IMR-90 (cell line): ENCODE data around the gene CASTOR2. TPM values are rescaled to one million over a fixed set of nuclear protein-coding genes. Genes with fewer than 3 reads are reported as not detected.

Experiments used
- ATAC-seq: fragments of 200-7000 bp; cut with Tn5 transposase; 2 replicates; pipeline ENCODE4 v1.9.1; 2020; ENCODE audit warnings: low read depth, mild to moderate bottlenecking, moderate library complexity
- BruUV-seq: library from RNA; stranded (reverse); fragments of 400-500 nt; replicated peaks from 2 replicates; lab custom pipeline; 2021; lab: Mats Ljungman, UMichigan
- CTCF ChIA-PET: fragments of 300-600 bp; formaldehyde crosslinking; extraction: SDS; loops from one replicate; lab custom pipeline; 2021; ENCODE audit warnings: antibody characterized with exemption; lab: Yijun Ruan, JAX
- POLR2A ChIA-PET: fragments of 300-600 bp; sonication (Branson Sonifier 250); formaldehyde crosslinking; loops from one replicate; lab custom pipeline; 2022; ENCODE audit warnings: antibody characterized with exemption; ENCODE audit not compliant: unreplicated experiment; lab: Charles Lee
- DNase-seq: peaks from one replicate; pipeline ENCODE4 v3.0.0; 2013
- H2AFZ ChIP-seq: replicated peaks from 2 replicates; pipeline ENCODE3; 2013; ENCODE audit warnings: low read length, mild to moderate bottlenecking; ENCODE audit not compliant: poor library complexity
- H2AK5ac ChIP-seq: 2 replicates; pipeline ENCODE4 v1.6.1; 2013; ENCODE audit warnings: low read depth, low read length, inconsistent platforms
- H2AK9ac ChIP-seq: replicated peaks from 2 replicates; pipeline ENCODE3; 2013; ENCODE audit warnings: mild to moderate bottlenecking, low read depth, low read length, moderate library complexity; ENCODE audit not compliant: poor library complexity
- H2BK120ac ChIP-seq: 2 replicates; pipeline ENCODE4 v1.6.1; 2013; ENCODE audit warnings: low read depth, low read length, inconsistent platforms
- H2BK15ac ChIP-seq: 3 replicates; pipeline ENCODE4 v1.6.1; 2013; ENCODE audit warnings: low read depth, low read length, inconsistent platforms
- H2BK20ac ChIP-seq: 2 replicates; pipeline ENCODE4 v1.6.1; 2013; ENCODE audit warnings: low read depth, mild to moderate bottlenecking, inconsistent platforms, low read length, moderate library complexity
- H2BK5ac ChIP-seq: 2 replicates; pipeline ENCODE4 v1.6.1; 2013; ENCODE audit warnings: mild to moderate bottlenecking, low read depth, low read length, inconsistent platforms; ENCODE audit not compliant: poor library complexity, severe bottlenecking
- H3K14ac ChIP-seq: replicated peaks from 2 replicates; pipeline ENCODE4 v1.6.1; 2013; ENCODE audit warnings: low read depth, low read length, inconsistent platforms
- H3K18ac ChIP-seq: 2 replicates; pipeline ENCODE4 v1.6.1; 2013; ENCODE audit warnings: low read depth, low read length, control low read depth
- H3K23ac ChIP-seq: 2 replicates; pipeline ENCODE4 v1.6.1; 2013; ENCODE audit warnings: low read depth, low read length, inconsistent platforms
- H3K27ac ChIP-seq: 2 replicates; pipeline ENCODE4 v1.5.1; 2013; ENCODE audit warnings: mild to moderate bottlenecking, control low read depth, low read length; ENCODE audit not compliant: insufficient read depth
- H3K27me3 ChIP-seq: 2 replicates; pipeline ENCODE4 v1.6.1; 2013; ENCODE audit warnings: low read length; ENCODE audit not compliant: control insufficient read depth, insufficient read depth
- H3K36me3 ChIP-seq: 2 replicates; pipeline ENCODE4 v1.6.1; 2013; ENCODE audit warnings: low read length, mixed read lengths; ENCODE audit not compliant: control insufficient read depth, insufficient read depth
- H3K4ac ChIP-seq: 2 replicates; pipeline ENCODE4 v1.6.1; 2013; ENCODE audit warnings: low read depth, low read length, inconsistent platforms
- H3K4me1 ChIP-seq: 2 replicates; pipeline ENCODE4 v1.6.1; 2013; ENCODE audit warnings: low read length, mixed read lengths; ENCODE audit not compliant: control insufficient read depth, insufficient read depth
- H3K4me2 ChIP-seq: 2 replicates; pipeline ENCODE4 v1.6.1; 2013; ENCODE audit warnings: low read depth, mild to moderate bottlenecking, control low read depth, low read length, moderate library complexity
- H3K4me3 ChIP-seq: 2 replicates; pipeline ENCODE4 v1.5.1; 2013; ENCODE audit warnings: low read depth, mild to moderate bottlenecking, control low read depth, low read length, moderate library complexity; ENCODE audit not compliant: insufficient read depth
- H3K56ac ChIP-seq: 2 replicates; pipeline ENCODE4 v1.6.1; 2013; ENCODE audit warnings: low read length, inconsistent platforms; ENCODE audit not compliant: insufficient read depth; ENCODE audit errors: extremely low read depth
- H3K79me1 ChIP-seq, 2 experiments: 2 replicates each; pipeline ENCODE4 v1.6.1; 2013; ENCODE audit warnings: low read length in 2 of 2, inconsistent platforms in 1 of 2, low read depth in 1 of 2
- H3K9ac ChIP-seq: 2 replicates; pipeline ENCODE4 v1.6.1; 2013; ENCODE audit warnings: low read depth, low read length, control low read depth
- H3K9me1 ChIP-seq: 2 replicates; pipeline ENCODE4 v1.6.1; 2013; ENCODE audit warnings: low read length, inconsistent platforms; ENCODE audit not compliant: insufficient read depth
- H3K9me3 ChIP-seq: 2 replicates; pipeline ENCODE4 v1.6.1; 2013; ENCODE audit warnings: low read length; ENCODE audit not compliant: control insufficient read depth, insufficient read depth
- H4K20me1 ChIP-seq: 2 replicates; pipeline ENCODE4 v1.6.1; 2013; ENCODE audit warnings: low read length, inconsistent platforms; ENCODE audit not compliant: insufficient read depth
- H4K5ac ChIP-seq: 2 replicates; pipeline ENCODE4 v1.6.1; 2013; ENCODE audit warnings: mild to moderate bottlenecking, low read depth, low read length, control low read depth
- H4K8ac ChIP-seq, 2 experiments: 2 replicates each; pipeline ENCODE4 v1.6.1; 2013; ENCODE audit warnings: low read depth in 2 of 2, low read length in 2 of 2, control low read depth in 1 of 2, inconsistent platforms in 1 of 2
- H4K91ac ChIP-seq: 2 replicates; pipeline ENCODE4 v1.6.1; 2013; ENCODE audit warnings: low read depth, low read length, inconsistent platforms; ENCODE audit not compliant: insufficient read depth
- BHLHE40 ChIP-seq: fragments of 150-350 bp; IDR thresholded peaks from 2 replicates; pipeline ENCODE4 v1.6.1; 2016; ENCODE audit warnings: mild to moderate bottlenecking, low read depth, low read length
- CEBPB ChIP-seq: IDR thresholded peaks from 2 replicates; pipeline ENCODE4 v1.6.1; 2012; ENCODE audit warnings: low read depth, low read length, improper control_type of control experiment
- CHD1 ChIP-seq: IDR thresholded peaks from 2 replicates; pipeline ENCODE4 v1.6.1; 2012; ENCODE audit warnings: low read depth, low read length, improper control_type of control experiment
- FOS ChIP-seq: fragments of 150-350 bp; IDR thresholded peaks from 2 replicates; pipeline ENCODE4 v1.6.1; 2016; ENCODE audit warnings: low read depth, low read length
- MAZ ChIP-seq: IDR thresholded peaks from 2 replicates; pipeline ENCODE4 v1.6.1; 2012; ENCODE audit warnings: low read depth, mild to moderate bottlenecking, low read length, improper control_type of control experiment, moderate library complexity, borderline replicate concordance
- MXI1 ChIP-seq: IDR thresholded peaks from 2 replicates; pipeline ENCODE4 v1.6.1; 2012; ENCODE audit warnings: low read depth, mild to moderate bottlenecking, low read length, moderate library complexity, borderline replicate concordance
- NFE2L2 ChIP-seq: fragments of 150-350 bp; IDR thresholded peaks from 2 replicates; pipeline ENCODE4 v1.6.1; 2016; ENCODE audit warnings: low read depth, mild to moderate bottlenecking, low read length
- POLR2A ChIP-seq: IDR thresholded peaks from 2 replicates; pipeline ENCODE4 v1.6.1; 2012; ENCODE audit warnings: mild to moderate bottlenecking, low read depth, low read length
- RAD21 ChIP-seq: IDR thresholded peaks from 2 replicates; pipeline ENCODE4 v1.6.1; 2012; ENCODE audit warnings: low read length, improper control_type of control experiment
- RCOR1 ChIP-seq: IDR thresholded peaks from 2 replicates; pipeline ENCODE4 v1.6.1; 2012; ENCODE audit warnings: mild to moderate bottlenecking, low read length, improper control_type of control experiment; ENCODE audit not compliant: insufficient replicate concordance
- RFX5 ChIP-seq: IDR thresholded peaks from 2 replicates; pipeline ENCODE4 v1.8.0; 2012; ENCODE audit warnings: low read depth, mild to moderate bottlenecking, low read length, moderate library complexity
- SMC3 ChIP-seq: fragments of 150-350 bp; IDR thresholded peaks from 2 replicates; pipeline ENCODE4 v1.6.1; 2016; ENCODE audit warnings: low read depth, mild to moderate bottlenecking, antibody characterized with exemption, low read length, moderate library complexity
- WGBS, 2 experiments: methylation state at CpG; one replicate each; pipeline versions ENCODE4 v1.1.5 to v1.1.7; 2013; ENCODE audit warnings: missing lambda C conversion rate in 2 of 2; ENCODE audit not compliant: insufficient read length in 1 of 2; ENCODE audit errors: extremely low coverage in 2 of 2; 5-methylcytosine and 5-hydroxymethylcytosine counted together
- dilution Hi-C: fragments of 300-500 bp; cut with HindIII; formaldehyde crosslinking; loops from one replicate; pipeline ENCODE4 v1.14.3; 2018; ENCODE audit warnings: low sequenced_read_pairs; ENCODE audit not compliant: unreplicated experiment
- in situ Hi-C: fragments of 300-500 bp; cut with MboI; formaldehyde crosslinking; loops from 3 replicates; pipeline ENCODE4 v1.14.3; 2019; ENCODE audit warnings: low sequenced_read_pairs, inconsistent platforms, mixed read lengths
- intact Hi-C: fragments of 100-400 bp; cut with micrococcal nuclease; formaldehyde crosslinking; loops from 2 replicates; pipeline ENCODE4 v1.10.0; 2022
- polyA plus RNA-seq, 3 experiments: library from polyadenylated mRNA; depleted of rRNA; stranded (reverse); fragments of >200 nt; gene quantifications; 2 replicates each; pipeline ENCODE4 v1.2.3, GENCODE V29; 2012; ENCODE audit warnings: low replicate concordance in 1 of 3
- total RNA-seq: library from RNA; depleted of rRNA; stranded (reverse); fragments of >200 nt; gene quantifications from 2 replicates; pipeline ENCODE4 v1.2.3, GENCODE V29; 2012
- TF ChIP-seq, protein P1 (sequence below): conservative IDR thresholded peaks from 2 replicates; pipeline ENCODE4 v1.5.1; 2012; ENCODE audit warnings: mild to moderate bottlenecking, low read depth, low read length, improper control_type of control experiment
- TF ChIP-seq, protein P2 (sequence below): fragments of 150-350 bp; IDR thresholded peaks from 2 replicates; pipeline ENCODE4 v1.6.1; 2017; ENCODE audit warnings: mild to moderate bottlenecking, antibody characterized with exemption, low read length, low read depth
- TF ChIP-seq, protein P3 (sequence below): fragments of 150-350 bp; IDR thresholded peaks from 2 replicates; pipeline ENCODE4 v1.6.1; 2016; ENCODE audit warnings: low read depth, mild to moderate bottlenecking, low read length, moderate library complexity, borderline replicate concordance

The CASTOR2 gene
- total and polyA plus RNA-seq, 2 of the 4 experiments (the other 2 are of a cell fraction), result 5.2 to 8.0 TPM

DNA sequence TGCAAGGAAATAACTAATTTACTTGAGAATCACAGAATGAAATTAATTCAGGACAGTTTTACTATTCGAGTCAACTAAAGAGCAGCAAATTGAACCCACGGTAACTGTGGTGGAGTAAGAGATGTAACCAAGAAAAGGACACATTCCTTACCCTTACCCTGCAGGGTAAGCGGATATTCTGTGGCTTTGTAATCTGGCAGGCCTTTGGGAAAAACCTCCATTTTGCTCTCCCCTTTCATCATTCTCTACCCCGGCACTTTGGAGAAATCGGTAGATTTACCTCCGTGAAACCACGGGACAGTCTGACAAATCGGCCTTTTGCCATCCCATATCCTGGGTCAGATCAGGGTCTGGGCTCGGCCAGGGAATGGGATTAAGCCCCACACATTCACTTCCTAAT is 90.7 kb downstream of the CASTOR2 start:
- H4K8ac ChIP-seq, result peak overlapping the region in 1 of 2 experiments; percentile 43; a peak in 2 of 4 replicates
- dilution Hi-C loops (no loop called here), intact Hi-C loops (no loop called here), in situ Hi-C loops (no loop called here)
- no peak overlapping the region; the same call in 1 of the 2 replicates for H3K23ac ChIP-seq
- ChIA-PET POLR2A (no interaction called here), CTCF (no interaction called here)
- H3K56ac ChIP-seq, result 0 out of 2 replicates have a peak overlapping the region, but pooled peaks have one; percentile 7
- TF ChIP-seq CEBPB, result no peak
- no peak for TF ChIP-seq FOS
- TF ChIP-seq POLR2A, result no peak
- no peak for TF ChIP-seq MAZ
- no peak for TF ChIP-seq CHD1
- TF ChIP-seq, protein P1, sequence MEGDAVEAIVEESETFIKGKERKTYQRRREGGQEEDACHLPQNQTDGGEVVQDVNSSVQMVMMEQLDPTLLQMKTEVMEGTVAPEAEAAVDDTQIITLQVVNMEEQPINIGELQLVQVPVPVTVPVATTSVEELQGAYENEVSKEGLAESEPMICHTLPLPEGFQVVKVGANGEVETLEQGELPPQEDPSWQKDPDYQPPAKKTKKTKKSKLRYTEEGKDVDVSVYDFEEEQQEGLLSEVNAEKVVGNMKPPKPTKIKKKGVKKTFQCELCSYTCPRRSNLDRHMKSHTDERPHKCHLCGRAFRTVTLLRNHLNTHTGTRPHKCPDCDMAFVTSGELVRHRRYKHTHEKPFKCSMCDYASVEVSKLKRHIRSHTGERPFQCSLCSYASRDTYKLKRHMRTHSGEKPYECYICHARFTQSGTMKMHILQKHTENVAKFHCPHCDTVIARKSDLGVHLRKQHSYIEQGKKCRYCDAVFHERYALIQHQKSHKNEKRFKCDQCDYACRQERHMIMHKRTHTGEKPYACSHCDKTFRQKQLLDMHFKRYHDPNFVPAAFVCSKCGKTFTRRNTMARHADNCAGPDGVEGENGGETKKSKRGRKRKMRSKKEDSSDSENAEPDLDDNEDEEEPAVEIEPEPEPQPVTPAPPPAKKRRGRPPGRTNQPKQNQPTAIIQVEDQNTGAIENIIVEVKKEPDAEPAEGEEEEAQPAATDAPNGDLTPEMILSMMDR, result no peak
- no peak for TF ChIP-seq SMC3
- no peak for TF ChIP-seq RFX5
- TF ChIP-seq, protein P2, sequence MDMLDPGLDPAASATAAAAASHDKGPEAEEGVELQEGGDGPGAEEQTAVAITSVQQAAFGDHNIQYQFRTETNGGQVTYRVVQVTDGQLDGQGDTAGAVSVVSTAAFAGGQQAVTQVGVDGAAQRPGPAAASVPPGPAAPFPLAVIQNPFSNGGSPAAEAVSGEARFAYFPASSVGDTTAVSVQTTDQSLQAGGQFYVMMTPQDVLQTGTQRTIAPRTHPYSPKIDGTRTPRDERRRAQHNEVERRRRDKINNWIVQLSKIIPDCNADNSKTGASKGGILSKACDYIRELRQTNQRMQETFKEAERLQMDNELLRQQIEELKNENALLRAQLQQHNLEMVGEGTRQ, result no peak
- TF ChIP-seq RCOR1, result no peak
- TF ChIP-seq MXI1, result no peak
- TF ChIP-seq, protein P3, sequence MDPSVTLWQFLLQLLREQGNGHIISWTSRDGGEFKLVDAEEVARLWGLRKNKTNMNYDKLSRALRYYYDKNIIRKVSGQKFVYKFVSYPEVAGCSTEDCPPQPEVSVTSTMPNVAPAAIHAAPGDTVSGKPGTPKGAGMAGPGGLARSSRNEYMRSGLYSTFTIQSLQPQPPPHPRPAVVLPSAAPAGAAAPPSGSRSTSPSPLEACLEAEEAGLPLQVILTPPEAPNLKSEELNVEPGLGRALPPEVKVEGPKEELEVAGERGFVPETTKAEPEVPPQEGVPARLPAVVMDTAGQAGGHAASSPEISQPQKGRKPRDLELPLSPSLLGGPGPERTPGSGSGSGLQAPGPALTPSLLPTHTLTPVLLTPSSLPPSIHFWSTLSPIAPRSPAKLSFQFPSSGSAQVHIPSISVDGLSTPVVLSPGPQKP, result no peak
- no peak for TF ChIP-seq NFE2L2
- no peak for TF ChIP-seq RAD21
- no peak for TF ChIP-seq BHLHE40
- 96% methylated on average over 4 of the region's 9 CpGs; no CpG with 5 or more reads in 1 of the 2 experiments for WGBS, 2 experiments
- peaks cover 24% of the 10 kb centered on the region for H3K4me1 ChIP-seq
- peak overlapping the region; percentile 62; the same call in 2 of the 3 replicates for H2BK15ac ChIP-seq
- ATAC-seq, result no peak
- peak overlapping the region; percentile 71 for H3K4ac ChIP-seq
- H4K20me1 ChIP-seq, result peaks cover 9% of the 10 kb centered on the region
- H3K4me3 ChIP-seq, result no peak overlapping the region
- no peak overlapping the region for H3K9ac ChIP-seq
- H2BK5ac ChIP-seq, result peak overlapping the region; percentile 74
- H2AK5ac ChIP-seq, result peak overlapping the region; percentile 74; the same call in 1 of the 2 replicates
- no TSS peak for BruUV-seq
- H4K91ac ChIP-seq, result peak overlapping the region; percentile 77
- H2BK120ac ChIP-seq, result peak overlapping the region; percentile 30
- H3K27ac ChIP-seq, result peak overlapping the region; percentile 68
- peaks cover 35% of the 10 kb centered on the region for H3K9me1 ChIP-seq
- peak overlapping the region; percentile 7; the same call in 1 of the 2 replicates for H3K18ac ChIP-seq
- H3K4me2 ChIP-seq, result no peak overlapping the region
- DNase-seq, result no peak
- H2AK9ac ChIP-seq, result peak overlapping the region; percentile 84
- no peak overlapping the region for H2AFZ ChIP-seq
- H3K9me3 ChIP-seq, result no peaks in the 10 kb centered on the region
- H3K36me3 ChIP-seq, result peaks cover 49% of the 10 kb centered on the region
- no peaks in the 10 kb centered on the region for H3K27me3 ChIP-seq
- H2BK20ac ChIP-seq, result 0 out of 2 replicates have a peak overlapping the region, but pooled peaks have one; percentile 21
- H4K5ac ChIP-seq, result 0 out of 2 replicates have a peak overlapping the region, but pooled peaks have one; percentile 1
- H3K79me1 ChIP-seq, result peaks cover 19 to 50% of the 10 kb centered on the region in 2 experiments
- H3K14ac ChIP-seq, result peak overlapping the region; percentile 17; the same call in 1 of the 2 replicates
